GM23338 (cell line): ENCODE results near the gene ABCA13.
"Not testable (repeated sequence)": the region's sequence is repeated elsewhere in the genome, so short reads cannot be mapped to it uniquely, and the experiment has no call there.

ENCODE experiments used
- CREB1 ChIP-seq: fragments of 250-450 bp; sonication (Bioruptor Pico); IDR thresholded peaks from 2 replicates; pipeline ENCODE4 v1.5.0; 2020; ENCODE audit warnings: low read depth, mild to moderate bottlenecking, moderate library complexity
- CTCF ChIP-seq, 2 experiments: fragments of 200-600 bp in 1 of 2; sonication (generic) in 1 of 2; conservative IDR thresholded peaks; 2 replicates each; pipeline versions ENCODE4 v1.5.1 to v1.6.1; 2016 to 2017; ENCODE audit warnings: antibody characterized with exemption in 2 of 2, low read depth in 2 of 2, mild to moderate bottlenecking in 2 of 2, moderate library complexity in 1 of 2
- EZH2 ChIP-seq: fragments of 200-600 bp; sonication (generic); IDR thresholded peaks from one replicate; pipeline ENCODE4 v1.8.0; 2017; ENCODE audit warnings: antibody characterized with exemption, mild to moderate bottlenecking, low read depth; ENCODE audit not compliant: unreplicated experiment

- TF ChIP-seq CTCF (conservative IDR thresholded peaks at IDR 0.05; ENCODE audit: low read depth in 2 of 2); EZH2; CREB1 (CRISPR knock-in tag): not testable (repeated sequence)
These were observed 23.6 kb upstream of the ABCA13 start for GRCh38 chr7:48147690-48148089.
